ENCODE results near the gene CCDC88C. TPM values are rescaled to one million over a fixed set of nuclear protein-coding genes. Genes with fewer than 3 reads are reported as not detected.

Gene CCDC88C
- total and polyA plus RNA-seq, 2 experiments from 2014 or later = 23.6 to 60.7 TPM

- ATAC-seq = no peak
- TF ChIP-seq CTCF (conservative IDR thresholded peaks at IDR 0.05; ENCODE audit: low read depth in 2 of 2) = no peak
- TF ChIP-seq EZH2phosphoT487 (IDR thresholded peaks at IDR 0.05; ENCODE audit: unreplicated experiment) = no peak
- TF ChIP-seq STAT1 (IDR thresholded peaks at IDR 0.05; ENCODE audit: unreplicated experiment) = no peak
- no peak for TF ChIP-seq EZH2 (IDR thresholded peaks at IDR 0.05; ENCODE audit: low read depth, unreplicated experiment)
- TF ChIP-seq REST (IDR thresholded peaks at IDR 0.05; ENCODE audit: unreplicated experiment) = no peak
- no peak for TF ChIP-seq ETS1 (IDR thresholded peaks at IDR 0.05)
- TF ChIP-seq ZNF331 (CRISPR knock-in tag; IDR thresholded peaks at IDR 0.05; ENCODE audit: low read depth) = no peak
- no peak for TF ChIP-seq ZNF462 (CRISPR knock-in tag; IDR thresholded peaks at IDR 0.05)
- no peak for TF ChIP-seq ZNF114 (CRISPR knock-in tag; IDR thresholded peaks at IDR 0.05)
- no peak for TF ChIP-seq CREB1 (CRISPR knock-in tag; IDR thresholded peaks at IDR 0.05; ENCODE audit: low read depth)
- TF ChIP-seq POLR2AphosphoS5 (IDR thresholded peaks at IDR 0.05; ENCODE audit: low read depth) = no peak
- TF ChIP-seq JUNB (IDR thresholded peaks at IDR 0.05; ENCODE audit: unreplicated experiment) = no peak
- no peak for TF ChIP-seq NANOG (IDR thresholded peaks at IDR 0.05; ENCODE audit: borderline replicate concordance)
- H3K9me3 Mint-ChIP-seq = no peaks in the 10 kb centered on the region
Measured at GRCh38 chr14:91332986-91333649, 84.5 kb downstream of the CCDC88C start.

More at GRCh38 chr14:91332986-91333649, 84.5 kb downstream of the CCDC88C start:
- no peak overlapping the region for H2AFZ ChIP-seq
- no peak overlapping the region for H3K4me2 ChIP-seq
- no peaks in the 10 kb centered on the region for H3K27me3 ChIP-seq (ENCODE audit: insufficient read depth)
- H3K4me1 Mint-ChIP-seq = peaks cover 2% of the 10 kb centered on the region; the same call in 2 of the 3 replicates
- no peak overlapping the region for H3K27ac ChIP-seq (ENCODE audit: low read depth)
- H3K79me2 ChIP-seq (replicated peaks; ENCODE audit: insufficient read depth) = no peaks in the 10 kb centered on the region
- H3K36me3 Mint-ChIP-seq (ENCODE audit: low read depth) = peaks cover 9% of the 10 kb centered on the region
- H3K9me2 ChIP-seq (ENCODE audit: insufficient read depth) = no peaks in the 10 kb centered on the region
- H3K27me3 Mint-ChIP-seq (ENCODE audit: insufficient read depth, low read depth, poor library complexity) = peaks cover 6% of the 10 kb centered on the region
- H4K20me1 ChIP-seq (replicated peaks; ENCODE audit: insufficient read depth) = no peaks in the 10 kb centered on the region; the same call in 1 of the 2 replicates
- no peak overlapping the region for H3K27ac Mint-ChIP-seq
- no peak overlapping the region for H3K4me3 Mint-ChIP-seq
- H3F3A ChIP-seq (replicated peaks; ENCODE audit: low read depth) = no peaks in the 10 kb centered on the region
- H3K4me3 ChIP-seq = no peak overlapping the region
- no peak for DNase-seq (ENCODE audit: low spot score)
- no peaks in the 10 kb centered on the region for H3K4me1 ChIP-seq (ENCODE audit: insufficient read depth)
- H3K36me3 ChIP-seq (ENCODE audit: insufficient read depth) = no peaks in the 10 kb centered on the region
